Liver (tissue), 9 donors: ENCODE data around the gene PRM2. TPM values are rescaled to one million over a fixed set of nuclear protein-coding genes. Genes with fewer than 3 reads are reported as not detected.

Source experiments
- DNase-seq: peaks from one replicate; pipeline ENCODE4 v3.0.0-alpha.2; 2017; ENCODE audit warnings: low spot score
- H3K27ac ChIP-seq, 2 donors: one replicate each; pipeline ENCODE4 v1.7.0; 2013; ENCODE audit warnings: inconsistent platforms in 2 of 2, low read length in 2 of 2, control low read depth in 1 of 2, low read depth in 1 of 2, mild to moderate bottlenecking in 1 of 2
- H3K27me3 ChIP-seq, 4 donors: one replicate each; pipeline versions ENCODE4 v1.6.1 to v1.7.0; 2013; ENCODE audit warnings: low read length in 3 of 4, inconsistent platforms in 1 of 4, mild to moderate bottlenecking in 1 of 4, moderate library complexity in 1 of 4; ENCODE audit not compliant: control insufficient read depth in 4 of 4, insufficient read depth in 4 of 4
- H3K36me3 ChIP-seq, 4 donors: one replicate each; pipeline versions ENCODE4 v1.6.1 to v1.7.0; 2013; ENCODE audit warnings: low read length in 3 of 4, mild to moderate bottlenecking in 3 of 4, low read depth in 1 of 4, moderate library complexity in 1 of 4; ENCODE audit not compliant: control insufficient read depth in 4 of 4, insufficient read depth in 3 of 4
- H3K4me1 ChIP-seq, 4 donors: one replicate each; pipeline versions ENCODE4 v1.6.1 to v1.7.0; 2013; ENCODE audit warnings: low read length in 3 of 4, mild to moderate bottlenecking in 3 of 4, moderate library complexity in 1 of 4; ENCODE audit not compliant: control insufficient read depth in 4 of 4, insufficient read depth in 4 of 4
- H3K4me3 ChIP-seq, 3 donors: one replicate each; pipeline versions ENCODE4 v1.6.1 to v1.7.0; 2013; ENCODE audit warnings: low read length in 3 of 3, control low read depth in 1 of 3, low read depth in 1 of 3, mild to moderate bottlenecking in 1 of 3
- H3K9ac ChIP-seq, 2 donors: one replicate each; pipeline ENCODE4 v1.7.0; 2013; ENCODE audit warnings: low read length in 2 of 2, mild to moderate bottlenecking in 2 of 2, moderate library complexity in 2 of 2, control low read depth in 1 of 2, low read depth in 1 of 2
- H3K9me3 ChIP-seq, 4 donors: one replicate each; pipeline versions ENCODE4 v1.6.1 to v1.7.0; 2013; ENCODE audit warnings: low read length in 3 of 4; ENCODE audit not compliant: control insufficient read depth in 4 of 4
- ATF3 ChIP-seq: IDR thresholded peaks from 2 replicates; pipeline ENCODE4 v1.6.1; 2016; ENCODE audit warnings: antibody characterized with exemption
- CTCF ChIP-seq: fragments of 150-350 bp; IDR thresholded peaks from 2 replicates; pipeline ENCODE4 v1.5.1; 2017; ENCODE audit warnings: improper control_type of control experiment, low read depth, low read length; ENCODE audit not compliant: missing input control
- EGR1 ChIP-seq, 2 donors: IDR thresholded peaks; 2 replicates each; pipeline ENCODE4 v1.6.1; 2016 to 2018; ENCODE audit warnings: antibody characterized with exemption in 2 of 2, low read depth in 2 of 2
- FOXA1 ChIP-seq: IDR thresholded peaks from 2 replicates; pipeline ENCODE4 v1.6.1; 2016; ENCODE audit warnings: antibody characterized with exemption
- FOXA2 ChIP-seq: IDR thresholded peaks from 2 replicates; pipeline ENCODE4 v1.6.1; 2016; ENCODE audit warnings: antibody characterized with exemption
- GABPA ChIP-seq, 2 donors: IDR thresholded peaks in 1 of 2; conservative IDR thresholded peaks in 1 of 2; 2 replicates each; pipeline ENCODE4 v1.6.1; 2016; ENCODE audit warnings: antibody characterized with exemption in 2 of 2, mild to moderate bottlenecking in 1 of 2, moderate library complexity in 1 of 2
- HNF4A ChIP-seq, 2 donors: conservative IDR thresholded peaks; 2 replicates each; pipeline ENCODE4 v1.6.1; 2016; ENCODE audit warnings: antibody characterized with exemption in 2 of 2, mild to moderate bottlenecking in 2 of 2
- HNF4G ChIP-seq: IDR thresholded peaks from 2 replicates; pipeline ENCODE4 v1.6.1; 2016; ENCODE audit warnings: antibody characterized with exemption
- JUND ChIP-seq, 2 donors: IDR thresholded peaks; 2 replicates each; pipeline ENCODE4 v1.6.1; 2016; ENCODE audit warnings: antibody characterized with exemption in 2 of 2
- MAX ChIP-seq: IDR thresholded peaks from 2 replicates; pipeline ENCODE4 v1.6.1; 2016; ENCODE audit warnings: antibody characterized with exemption
- NR2F2 ChIP-seq: IDR thresholded peaks from 2 replicates; pipeline ENCODE4 v1.6.1; 2016; ENCODE audit warnings: antibody characterized with exemption
- RAD21 ChIP-seq, 2 donors: IDR thresholded peaks; 2 replicates each; pipeline ENCODE4 v1.6.1; 2016; ENCODE audit warnings: antibody characterized with exemption in 2 of 2, mild to moderate bottlenecking in 2 of 2
- REST ChIP-seq: IDR thresholded peaks from 2 replicates; pipeline ENCODE4 v1.6.1; 2016; ENCODE audit warnings: antibody characterized with exemption, mild to moderate bottlenecking
- RXRA ChIP-seq, 2 donors: IDR thresholded peaks; 2 replicates each; pipeline ENCODE4 v1.6.1; 2017 to 2018; ENCODE audit warnings: antibody characterized with exemption in 2 of 2, mild to moderate bottlenecking in 1 of 2
- SP1 ChIP-seq: IDR thresholded peaks from 2 replicates; pipeline ENCODE4 v1.6.1; 2018; ENCODE audit warnings: antibody characterized with exemption, mild to moderate bottlenecking
- TAF1 ChIP-seq: conservative IDR thresholded peaks from 2 replicates; pipeline ENCODE4 v1.6.1; 2016; ENCODE audit warnings: antibody characterized with exemption, mild to moderate bottlenecking
- YY1 ChIP-seq: IDR thresholded peaks from 2 replicates; pipeline ENCODE4 v1.6.1; 2016; ENCODE audit warnings: antibody characterized with exemption, mild to moderate bottlenecking
- ZBTB33 ChIP-seq: IDR thresholded peaks from 2 replicates; pipeline ENCODE4 v1.6.1; 2016; ENCODE audit warnings: antibody characterized with exemption
- WGBS: extraction: QIAGEN DNeasy Blood & Tissue Kit; methylation state at CpG from one replicate; pipeline ENCODE4 v1.1.7; 2013; 5-methylcytosine and 5-hydroxymethylcytosine counted together
- polyA plus RNA-seq, 2 donors: library from polyadenylated mRNA; stranded (reverse) in 1 of 2; unstranded in 1 of 2; fragments of 200-250 nt in 1 of 2; fragments of >200 nt in 1 of 2; fragmentation: Nextera tagmentation in 1 of 2; extraction: Ambion mirVana in 1 of 2; gene quantifications; one replicate each; pipeline versions ENCODE4 v1.2.1 to v1.2.3, GENCODE V29; 2013 to 2015
- total RNA-seq, 2 donors: library from RNA; depleted of rRNA; stranded (reverse); fragments of >200 nt; gene quantifications; one replicate each; pipeline ENCODE4 v1.2.3, GENCODE V29; 2014
- donor health status: healthy.
- donor health status: healthy.
- donor health status: healthy.
- donor health status: healthy.
- donor health status: healthy.

Gene PRM2
- total and polyA plus RNA-seq, 4 donors = not detected

- TF ChIP-seq GABPA (IDR thresholded peaks at IDR 0.05 in 1 of 2, conservative IDR thresholded peaks at IDR 0.05 in 1 of 2) (no peak), REST (no peak), YY1 (no peak), HNF4A (conservative IDR thresholded peaks at IDR 0.05) (no peak)
Observed at GRCh38 chr16:11322823-11323222, 46.5 kb upstream of the PRM2 start (continued).

- Histone ChIP-seq H3K36me3 (no peaks in the 10 kb centered on the region), H3K9ac (no peak overlapping the region), H3K27me3 (no peaks in the 10 kb centered on the region), H3K4me3 (no peak overlapping the region), H3K9me3 (no peaks in the 10 kb centered on the region), H3K4me1 (no peaks in the 10 kb centered on the region), H3K27ac (no peak overlapping the region)
- DNase-seq = no peak
- 73% methylated on average over 5 of the region's 5 CpGs for WGBS
- no peak for TF ChIP-seq ZBTB33
- TF ChIP-seq HNF4G = no peak
- TF ChIP-seq EGR1 (IDR thresholded peaks at IDR 0.05; ENCODE audit: low read depth in 2 of 2) = no peak
- no peak for TF ChIP-seq RXRA (IDR thresholded peaks at IDR 0.05)
- no peak for TF ChIP-seq HNF4A (conservative IDR thresholded peaks at IDR 0.05)
- TF ChIP-seq FOXA1 = no peak
- TF ChIP-seq MAX = no peak
- TF ChIP-seq REST = no peak
- TF ChIP-seq TAF1 = no peak
- TF ChIP-seq RAD21 (IDR thresholded peaks at IDR 0.05) = no peak
- no peak for TF ChIP-seq JUND (IDR thresholded peaks at IDR 0.05)
- TF ChIP-seq FOXA2 = no peak
- no peak for TF ChIP-seq CTCF
- no peak for TF ChIP-seq ATF3
- TF ChIP-seq GABPA (IDR thresholded peaks at IDR 0.05 in 1 of 2, conservative IDR thresholded peaks at IDR 0.05 in 1 of 2) = no peak
- TF ChIP-seq YY1 = no peak
- TF ChIP-seq SP1 = no peak
- no peak for TF ChIP-seq NR2F2
Observed at GRCh38 chr16:11321662-11322061, 45.4 kb upstream of the PRM2 start.
